LNCaP clone FGC (cell line): Measurements from ENCODE around the gene SLC13A4.

Experiments used
- DNase-seq: peaks from one replicate; pipeline ENCODE4 v3.0.0-alpha.2; 2011; ENCODE audit warnings: low read depth
- H3K4me3 ChIP-seq: 2 replicates; pipeline ENCODE4 v1.5.1; 2011; ENCODE audit warnings: mild to moderate bottlenecking, low read depth, low read length, control low read depth
- TF ChIP-seq, protein P1 (sequence below): IDR thresholded peaks from 2 replicates; pipeline ENCODE4 v1.5.1; 2012; ENCODE audit warnings: mild to moderate bottlenecking; ENCODE audit not compliant: control insufficient read depth, insufficient read depth; ENCODE audit errors: extremely low read depth

SLC13A4 gene

GRCh38 chr7:135634191-135634878 is 93.7 kb downstream of the SLC13A4 start:
- no peak overlapping the region for H3K4me3 ChIP-seq
- TF ChIP-seq, protein P1, sequence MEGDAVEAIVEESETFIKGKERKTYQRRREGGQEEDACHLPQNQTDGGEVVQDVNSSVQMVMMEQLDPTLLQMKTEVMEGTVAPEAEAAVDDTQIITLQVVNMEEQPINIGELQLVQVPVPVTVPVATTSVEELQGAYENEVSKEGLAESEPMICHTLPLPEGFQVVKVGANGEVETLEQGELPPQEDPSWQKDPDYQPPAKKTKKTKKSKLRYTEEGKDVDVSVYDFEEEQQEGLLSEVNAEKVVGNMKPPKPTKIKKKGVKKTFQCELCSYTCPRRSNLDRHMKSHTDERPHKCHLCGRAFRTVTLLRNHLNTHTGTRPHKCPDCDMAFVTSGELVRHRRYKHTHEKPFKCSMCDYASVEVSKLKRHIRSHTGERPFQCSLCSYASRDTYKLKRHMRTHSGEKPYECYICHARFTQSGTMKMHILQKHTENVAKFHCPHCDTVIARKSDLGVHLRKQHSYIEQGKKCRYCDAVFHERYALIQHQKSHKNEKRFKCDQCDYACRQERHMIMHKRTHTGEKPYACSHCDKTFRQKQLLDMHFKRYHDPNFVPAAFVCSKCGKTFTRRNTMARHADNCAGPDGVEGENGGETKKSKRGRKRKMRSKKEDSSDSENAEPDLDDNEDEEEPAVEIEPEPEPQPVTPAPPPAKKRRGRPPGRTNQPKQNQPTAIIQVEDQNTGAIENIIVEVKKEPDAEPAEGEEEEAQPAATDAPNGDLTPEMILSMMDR = no peak
- no peak for DNase-seq
